ENCODE measurements around the gene GUCY2C. TPM values are rescaled to one million over a fixed set of nuclear protein-coding genes. Genes with fewer than 3 reads are reported as not detected.

GUCY2C gene
- total RNA-seq, 1 donor, result not detected

- DNase-seq (ENCODE audit: low read depth in 2 of 3, low spot score in 2 of 3), result peak; percentile 33 to 74 (median 64)
Observed at GRCh38 chr12:14629832-14630710, 66.3 kb downstream of the GUCY2C start.

- DNase-seq (ENCODE audit: low read depth in 2 of 3, low spot score in 2 of 3), result no peak
Observed at GRCh38 chr12:14628771-14629170, 67.6 kb downstream of the GUCY2C start.

- DNase-seq (ENCODE audit: low read depth in 2 of 3, low spot score in 2 of 3), result peak in 1 of 3 donors; percentile 50
Observed at GRCh38 chr12:14621826-14622225, 74.6 kb downstream of the GUCY2C start.

- DNase-seq (ENCODE audit: low read depth in 2 of 3, low spot score in 2 of 3), result no peak
Observed at GRCh38 chr12:14619741-14620501, 76.5 kb downstream of the GUCY2C start.

- peak in 1 of 3 donors; percentile 58 for DNase-seq (ENCODE audit: low read depth in 2 of 3, low spot score in 2 of 3)
Observed at GRCh38 chr12:14618983-14619382, 77.4 kb downstream of the GUCY2C start.

- no peak for DNase-seq (ENCODE audit: low read depth in 2 of 3, low spot score in 2 of 3)
Observed at GRCh38 chr12:14614704-14615121, 81.7 kb downstream of the GUCY2C start.

GRCh38 chr12:14613718-14614117 lies 82.7 kb downstream of the GUCY2C start:
- DNase-seq (ENCODE audit: low read depth in 2 of 3, low spot score in 2 of 3), result no peak

- no peak for DNase-seq (ENCODE audit: low read depth in 2 of 3, low spot score in 2 of 3)
Observed at GRCh38 chr12:14612898-14613445, 83.4 kb downstream of the GUCY2C start.

- DNase-seq (ENCODE audit: low read depth in 2 of 3, low spot score in 2 of 3), result no peak
Observed at GRCh38 chr12:14612250-14612649, 84.1 kb downstream of the GUCY2C start.

- no peak for DNase-seq (ENCODE audit: low read depth in 2 of 3, low spot score in 2 of 3)
Observed at GRCh38 chr12:14611640-14612203, 84.7 kb downstream of the GUCY2C start.

GRCh38 chr12:14607568-14607967 lies 88.8 kb downstream of the GUCY2C start:
- no peak for DNase-seq (ENCODE audit: low read depth in 2 of 3, low spot score in 2 of 3)

- peak in 1 of 3 donors; percentile 14 for DNase-seq (ENCODE audit: low read depth in 2 of 3, low spot score in 2 of 3)
Observed at GRCh38 chr12:14605401-14605989, 90.9 kb downstream of the GUCY2C start.

GRCh38 chr12:14601692-14602478 lies 94.5 kb downstream of the GUCY2C start:
- DNase-seq (ENCODE audit: low read depth in 2 of 3, low spot score in 2 of 3), result no peak

GRCh38 chr12:14597480-14597879 lies 98.9 kb downstream of the GUCY2C start:
- DNase-seq (ENCODE audit: low read depth in 2 of 3, low spot score in 2 of 3), result no peak

- no peak for DNase-seq (ENCODE audit: low read depth in 2 of 3, low spot score in 2 of 3)
Observed at GRCh38 chr12:14591719-14592118, 104.7 kb downstream of the GUCY2C start.

- no peak for DNase-seq (ENCODE audit: low read depth in 2 of 3, low spot score in 2 of 3)
Observed at GRCh38 chr12:14589169-14590004, 107.0 kb downstream of the GUCY2C start.

GRCh38 chr12:14588571-14588970 lies 107.8 kb downstream of the GUCY2C start:
- DNase-seq (ENCODE audit: low read depth in 2 of 3, low spot score in 2 of 3), result no peak

GRCh38 chr12:14578646-14579045 lies 117.8 kb downstream of the GUCY2C start:
- no peak for DNase-seq (ENCODE audit: low read depth in 2 of 3, low spot score in 2 of 3)

- DNase-seq (ENCODE audit: low read depth in 2 of 3, low spot score in 2 of 3), result peak in 2 of 3 donors; percentile 54 to 72
Observed at GRCh38 chr12:14577344-14577743, 119.1 kb downstream of the GUCY2C start.
